H7 (cell line): ENCODE data around the gene TTLL9. TPM values are rescaled to one million over a fixed set of nuclear protein-coding genes. Genes with fewer than 3 reads are reported as not detected.
"Not testable (repeated sequence)": the region's sequence is repeated elsewhere in the genome, so short reads cannot be mapped to it uniquely, and the experiment has no call there.

ENCODE experiments used
- DNase-seq: peaks from one replicate; pipeline ENCODE4 v3.0.0; 2012
- H3K27me3 ChIP-seq: 2 replicates; pipeline ENCODE4 v1.6.0; 2011; ENCODE audit warnings: mild to moderate bottlenecking, low read length; ENCODE audit not compliant: control insufficient read depth, insufficient read depth
- H3K36me3 ChIP-seq: replicated peaks from 2 replicates; pipeline ENCODE4 v1.5.1; 2011; ENCODE audit warnings: low read length; ENCODE audit not compliant: control insufficient read depth, insufficient read depth
- H3K4me3 ChIP-seq: 2 replicates; pipeline ENCODE4 v1.5.1; 2011; ENCODE audit warnings: low read depth, mild to moderate bottlenecking, control low read depth, low read length, moderate library complexity; ENCODE audit not compliant: insufficient read depth
- total RNA-seq: library from RNA; depleted of rRNA; stranded (reverse); fragments of >200 nt; shearing (Covaris generic); gene quantifications from 2 replicates; pipeline ENCODE4 v1.2.3, GENCODE V29; 2014; rRNA removed

Gene TTLL9, protein sequence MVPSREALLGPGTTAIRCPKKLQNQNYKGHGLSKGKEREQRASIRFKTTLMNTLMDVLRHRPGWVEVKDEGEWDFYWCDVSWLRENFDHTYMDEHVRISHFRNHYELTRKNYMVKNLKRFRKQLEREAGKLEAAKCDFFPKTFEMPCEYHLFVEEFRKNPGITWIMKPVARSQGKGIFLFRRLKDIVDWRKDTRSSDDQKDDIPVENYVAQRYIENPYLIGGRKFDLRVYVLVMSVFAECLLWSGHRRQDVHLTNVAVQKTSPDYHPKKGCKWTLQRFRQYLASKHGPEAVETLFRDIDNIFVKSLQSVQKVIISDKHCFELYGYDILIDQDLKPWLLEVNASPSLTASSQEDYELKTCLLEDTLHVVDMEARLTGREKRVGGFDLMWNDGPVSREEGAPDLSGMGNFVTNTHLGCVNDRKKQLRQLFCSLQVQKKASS
- 0.14 TPM in 1 of 2 replicates, not detected in the other for total RNA-seq

GRCh38 chr20:31869942-31870725, at the start of gene TTLL9, which contains the start of gene DUSP15:
TTLL9 (plus strand) TSS chr20:31870634; CDS start chr20:31871127, 493 bp downstream.
DUSP15 (minus strand) TSS chr20:31870527; CDS start chr20:31870337, 190 bp downstream.
- DNase-seq, result peak; percentile 93
- Histone ChIP-seq H3K4me3 (peak within 1 kb of the TSS; percentile 61), H3K27me3 (peaks cover 33% of the 10 kb centered on the region), H3K36me3 (no peaks in the 10 kb centered on the region)

DNA sequence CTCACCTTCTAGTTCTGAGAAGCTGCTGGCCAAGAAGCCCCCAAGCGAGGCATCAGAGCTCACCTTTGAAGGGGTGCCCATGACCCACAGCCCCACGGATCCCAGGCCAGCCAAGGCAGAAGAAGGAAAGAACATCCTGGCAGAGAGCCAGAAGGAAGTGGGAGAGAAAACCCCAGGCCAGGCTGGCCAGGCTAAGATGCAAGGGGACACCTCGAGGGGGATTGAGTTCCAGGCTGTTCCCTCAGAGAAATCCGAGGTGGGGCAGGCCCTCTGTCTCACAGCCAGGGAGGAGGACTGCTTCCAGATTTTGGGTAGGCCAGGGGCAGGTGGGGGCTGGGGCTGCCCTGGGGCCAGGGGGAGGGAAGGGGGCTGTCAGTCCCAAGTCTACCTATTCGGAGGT, 49.0 kb upstream of the TTLL9 start:
- Histone ChIP-seq H3K27me3 (no peaks in the 10 kb centered on the region), H3K4me3 (no peak overlapping the region), H3K36me3 (no peaks in the 10 kb centered on the region)
- DNase-seq, result peak; percentile 58

DNA sequence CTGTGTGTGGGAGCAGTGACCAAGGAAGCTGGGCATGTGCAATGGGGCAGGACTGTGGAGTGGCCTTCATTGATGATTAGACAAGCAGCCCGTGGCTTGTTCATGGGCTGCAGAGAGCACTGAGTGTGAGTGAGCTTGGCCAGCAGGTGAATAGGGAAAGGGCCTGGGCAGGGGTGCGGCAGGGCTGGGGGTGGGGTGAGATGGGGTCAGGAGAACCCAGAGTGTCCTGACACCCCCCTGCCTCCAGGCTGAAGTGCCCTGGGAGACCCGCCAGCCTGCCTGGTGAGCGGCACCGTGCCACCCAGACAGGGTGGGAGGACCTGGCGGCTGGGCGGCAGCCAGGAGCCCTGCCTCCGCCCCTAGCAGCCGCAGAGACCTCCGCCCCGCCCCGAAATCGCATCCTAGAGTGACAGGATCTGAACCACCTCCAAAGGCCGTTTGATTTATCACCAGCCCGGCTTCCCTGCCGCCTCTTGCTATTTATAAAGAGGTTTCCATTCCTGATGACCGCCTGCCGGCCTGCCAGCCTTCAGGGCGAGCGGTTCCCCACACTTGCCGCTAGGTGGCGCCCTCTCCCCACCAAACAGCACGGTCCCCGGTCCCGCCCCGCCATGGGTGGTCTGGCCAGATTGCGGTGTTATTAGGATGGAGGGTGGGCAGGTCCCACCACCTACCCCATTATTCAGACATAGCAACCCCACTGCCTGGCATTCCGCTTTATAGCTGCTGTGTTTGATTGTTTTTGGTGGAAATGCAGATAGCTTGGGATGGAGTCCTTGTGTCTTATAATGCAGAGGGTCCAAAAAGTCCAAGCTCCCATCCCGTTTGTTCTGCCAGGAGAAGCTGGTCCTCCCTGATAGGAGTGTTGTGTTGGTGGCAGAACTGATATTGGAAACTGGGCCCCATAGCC, 47.8 kb upstream of the TTLL9 start:
- Histone ChIP-seq H3K36me3 (no peaks in the 10 kb centered on the region), H3K27me3 (no peaks in the 10 kb centered on the region), H3K4me3 (no peak overlapping the region)
- peak; percentile 99 for DNase-seq

DNA sequence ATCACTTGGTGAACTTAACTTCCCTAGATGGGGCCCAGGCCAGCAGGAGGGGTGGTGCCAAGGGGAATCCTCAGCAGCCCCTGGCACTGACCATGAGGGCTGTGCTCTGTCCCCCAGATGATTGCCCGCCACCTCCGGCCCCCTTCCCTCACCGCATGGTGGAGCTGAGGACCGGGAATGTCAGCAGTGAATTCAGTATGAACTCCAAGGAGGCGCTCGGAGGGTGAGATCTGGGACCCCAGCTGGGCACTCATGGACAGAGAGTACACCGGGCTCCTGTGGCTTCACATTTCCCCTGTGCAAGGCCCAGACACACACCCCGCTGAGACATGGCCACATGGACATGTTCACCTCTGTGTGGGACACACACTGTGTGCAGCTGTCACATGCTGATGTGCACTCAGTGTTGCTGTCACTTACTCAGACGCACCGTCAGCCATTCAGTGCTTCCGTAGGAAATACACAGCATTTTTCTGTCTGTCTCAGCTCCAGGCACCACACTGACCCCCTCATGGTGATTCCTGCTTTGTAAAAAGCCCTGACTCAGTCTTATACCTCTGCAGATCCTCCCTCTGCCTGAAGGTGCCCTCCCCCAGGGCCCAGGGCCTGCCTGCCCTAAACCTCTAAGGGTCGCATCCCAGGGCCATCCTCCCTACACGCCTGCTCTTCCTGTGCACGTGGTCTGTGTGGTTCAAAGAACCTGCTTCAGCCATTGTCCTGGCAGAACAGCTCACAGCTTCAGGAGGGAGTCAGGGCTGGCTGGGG, 46.9 kb upstream of the TTLL9 start:
- Histone ChIP-seq H3K36me3 (no peaks in the 10 kb centered on the region), H3K4me3 (no peak overlapping the region), H3K27me3 (no peaks in the 10 kb centered on the region)
- DNase-seq, result peak; percentile 67

DNA sequence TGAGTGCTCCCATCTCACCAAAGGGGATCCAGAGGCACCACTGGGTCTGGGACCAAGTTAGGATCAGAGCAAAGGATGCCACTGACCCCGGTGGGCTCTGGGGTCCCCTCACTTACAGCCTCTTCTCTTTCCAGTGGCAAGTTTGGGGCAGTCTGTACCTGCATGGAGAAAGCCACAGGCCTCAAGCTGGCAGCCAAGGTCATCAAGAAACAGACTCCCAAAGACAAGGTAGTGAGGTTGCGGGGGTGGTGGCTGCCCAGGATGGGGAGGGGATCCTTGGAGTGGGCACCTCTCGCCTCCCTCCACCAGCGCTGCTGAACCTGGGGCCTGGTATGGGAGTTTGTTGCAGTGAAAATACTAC, 46.3 kb upstream of the TTLL9 start:
- Histone ChIP-seq H3K36me3 (no peaks in the 10 kb centered on the region), H3K27me3 (no peaks in the 10 kb centered on the region), H3K4me3 (no peak overlapping the region)
- DNase-seq, result peak; percentile 38

GRCh38 chr20:31824554-31825313, 45.7 kb upstream of the TTLL9 start:
- DNase-seq, result peak; percentile 32
- Histone ChIP-seq H3K36me3 (no peaks in the 10 kb centered on the region), H3K4me3 (no peak overlapping the region), H3K27me3 (no peaks in the 10 kb centered on the region)

DNA sequence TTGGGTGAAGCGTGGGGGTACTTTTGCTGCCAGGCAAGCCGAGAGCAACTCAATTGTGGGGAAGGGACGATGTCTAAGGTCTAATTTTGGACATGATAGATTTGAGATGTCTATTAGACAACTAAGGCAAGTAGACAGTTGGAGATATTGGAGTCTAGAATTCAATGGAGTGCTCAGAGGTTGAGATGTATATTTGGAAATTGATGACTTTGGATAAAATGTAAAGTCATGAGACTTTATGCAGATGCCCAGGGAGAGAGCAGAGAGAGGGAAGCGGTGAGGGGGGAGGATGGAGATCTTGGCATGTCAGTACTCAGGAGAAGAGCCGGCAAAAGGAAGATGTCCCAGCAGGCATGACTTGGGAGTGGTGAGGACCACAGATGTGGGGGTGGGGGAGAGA, 44.4 kb upstream of the TTLL9 start:
- Histone ChIP-seq H3K27me3 (no peaks in the 10 kb centered on the region), H3K36me3 (no peaks in the 10 kb centered on the region), H3K4me3 (no peak overlapping the region)
- no peak for DNase-seq

DNA sequence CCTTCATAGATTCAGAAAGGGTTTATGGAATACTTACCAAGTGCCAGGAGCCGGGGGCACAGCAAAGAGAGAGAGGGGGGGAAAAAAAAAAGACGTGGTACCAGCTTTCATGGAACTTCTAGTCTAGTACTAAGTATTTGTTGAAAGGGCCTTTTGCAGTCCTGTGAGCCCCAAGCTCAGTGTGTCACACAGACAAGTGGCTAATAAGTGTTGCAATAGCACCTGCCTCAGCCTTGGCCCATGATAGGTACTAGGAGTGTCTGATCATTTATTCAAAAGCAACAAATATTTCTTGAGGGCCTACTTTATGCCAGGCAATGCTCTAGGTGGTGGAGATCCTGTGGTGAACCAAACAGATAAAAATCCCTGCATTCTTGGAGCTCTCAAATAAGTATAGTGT, 43.4 kb upstream of the TTLL9 start:
- DNase-seq, result peak; percentile 15
- no peaks in the 10 kb centered on the region for H3K36me3 ChIP-seq
- H3K27me3 ChIP-seq, result no peaks in the 10 kb centered on the region

DNA sequence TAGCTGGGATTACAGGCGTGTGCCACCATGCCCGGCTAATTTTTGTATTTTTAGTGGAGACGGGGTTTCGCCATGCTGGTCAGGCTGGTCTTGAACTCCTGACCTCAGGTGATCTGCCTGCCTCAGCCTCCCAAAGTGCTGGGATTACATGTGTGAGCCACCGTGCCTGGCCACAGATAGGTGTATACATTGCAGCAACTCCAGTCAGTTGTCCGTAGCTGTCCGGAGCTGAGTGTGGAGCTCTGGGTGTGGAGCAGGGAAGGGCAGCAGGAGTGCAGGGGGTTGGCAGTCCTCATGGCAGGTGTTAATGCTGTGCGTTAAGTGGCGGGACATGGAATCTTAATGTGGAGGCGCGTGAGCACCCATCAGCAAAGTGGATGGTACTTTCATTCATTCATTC, 42.4 kb upstream of the TTLL9 start:
- H3K36me3 ChIP-seq, H3K27me3 ChIP-seq, H3K4me3 ChIP-seq: not testable (repeated sequence)
- peak; percentile 22 for DNase-seq

More for the DNA sequence above, 43.4 kb upstream of the TTLL9 start:
- no peak overlapping the region for H3K4me3 ChIP-seq

DNA sequence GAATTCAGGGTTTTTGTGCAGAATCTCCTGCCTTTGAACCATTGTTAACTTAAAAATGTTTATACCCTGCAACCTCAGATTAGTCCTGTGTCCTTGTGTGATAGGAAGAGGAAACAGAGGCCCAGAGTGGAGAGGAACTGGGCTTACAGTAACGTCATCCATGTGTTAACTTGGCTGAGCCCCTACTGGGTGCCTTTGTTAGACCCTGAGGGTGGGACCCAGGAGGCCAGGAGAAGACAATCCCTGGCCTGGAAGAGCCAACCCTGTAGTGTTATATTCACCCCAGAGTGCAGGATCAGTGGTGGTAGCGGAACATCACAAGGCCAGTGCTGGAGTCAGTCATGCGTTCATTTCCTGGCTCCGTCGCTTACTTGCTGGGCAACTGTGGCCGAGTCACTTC, 40.7 kb upstream of the TTLL9 start:
- Histone ChIP-seq H3K36me3 (no peaks in the 10 kb centered on the region), H3K27me3 (no peaks in the 10 kb centered on the region), H3K4me3 (no peak overlapping the region)
- peak; percentile 43 for DNase-seq

GRCh38 chr20:31830406-31830981, 39.9 kb upstream of the TTLL9 start:
- DNase-seq, result peak; percentile 52
- H3K4me3 ChIP-seq, result no peak overlapping the region
- H3K36me3 ChIP-seq, result no peaks in the 10 kb centered on the region
- no peaks in the 10 kb centered on the region for H3K27me3 ChIP-seq

DNA sequence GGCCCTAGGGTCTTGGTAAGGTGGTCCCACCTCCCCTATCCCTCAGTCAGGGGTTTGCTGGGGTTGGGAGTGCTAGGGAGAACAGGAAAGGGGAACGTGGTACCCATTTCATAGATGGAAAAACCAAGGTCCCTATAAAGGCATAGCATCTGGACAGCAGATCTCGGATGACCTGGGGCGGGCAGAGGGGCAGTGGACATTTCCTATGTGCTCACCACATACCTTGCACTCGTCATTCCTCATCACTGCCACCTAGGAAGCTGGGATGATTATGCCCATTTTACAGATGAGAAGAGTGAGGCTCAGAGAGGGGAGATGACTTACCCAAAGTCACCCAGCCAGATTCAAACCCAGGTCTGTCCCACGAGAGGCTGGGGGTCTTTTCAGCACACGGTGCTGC, 39.2 kb upstream of the TTLL9 start:
- Histone ChIP-seq H3K27me3 (no peaks in the 10 kb centered on the region), H3K36me3 (no peaks in the 10 kb centered on the region), H3K4me3 (no peak overlapping the region)
- no peak for DNase-seq

GRCh38 chr20:31831771-31832306, 38.6 kb upstream of the TTLL9 start:
- Histone ChIP-seq H3K27me3 (no peaks in the 10 kb centered on the region), H3K36me3 (no peaks in the 10 kb centered on the region), H3K4me3 (no peak overlapping the region)
- DNase-seq, result peak; percentile 53
